HEK293T (cell line): ENCODE results near the gene BRI3BP.
"Not testable (repeated sequence)": the region's sequence is repeated elsewhere in the genome, so short reads cannot be mapped to it uniquely, and the experiment has no call there.

ENCODE experiments used
- ELF4 ChIP-seq: fragments of 450-650 bp; IDR thresholded peaks from 2 replicates; pipeline ENCODE4 v1.6.1; 2017; ENCODE audit warnings: antibody characterized with exemption
- FOXK2 ChIP-seq: fragments of 450-650 bp; IDR thresholded peaks from 2 replicates; pipeline ENCODE4 v1.6.1; 2016; ENCODE audit warnings: mild to moderate bottlenecking
- FOXM1 ChIP-seq: fragments of 450-650 bp; IDR thresholded peaks from 2 replicates; pipeline ENCODE4 v1.6.1; 2017; ENCODE audit warnings: mild to moderate bottlenecking, borderline replicate concordance
- HDGF ChIP-seq: fragments of 450-650 bp; IDR thresholded peaks from 2 replicates; pipeline ENCODE4 v1.6.1; 2017; ENCODE audit warnings: antibody characterized with exemption, borderline replicate concordance
- SUZ12 ChIP-seq: fragments of 450-650 bp; IDR thresholded peaks from 2 replicates; pipeline ENCODE4 v1.6.1; 2016; ENCODE audit warnings: mild to moderate bottlenecking
- TARDBP ChIP-seq: fragments of 450-650 bp; IDR thresholded peaks from 2 replicates; pipeline ENCODE4 v1.6.1; 2016
- TF ChIP-seq, protein P1 (sequence below): fragments of 450-650 bp; IDR thresholded peaks from 2 replicates; pipeline ENCODE4 v1.6.1; 2016

DNA sequence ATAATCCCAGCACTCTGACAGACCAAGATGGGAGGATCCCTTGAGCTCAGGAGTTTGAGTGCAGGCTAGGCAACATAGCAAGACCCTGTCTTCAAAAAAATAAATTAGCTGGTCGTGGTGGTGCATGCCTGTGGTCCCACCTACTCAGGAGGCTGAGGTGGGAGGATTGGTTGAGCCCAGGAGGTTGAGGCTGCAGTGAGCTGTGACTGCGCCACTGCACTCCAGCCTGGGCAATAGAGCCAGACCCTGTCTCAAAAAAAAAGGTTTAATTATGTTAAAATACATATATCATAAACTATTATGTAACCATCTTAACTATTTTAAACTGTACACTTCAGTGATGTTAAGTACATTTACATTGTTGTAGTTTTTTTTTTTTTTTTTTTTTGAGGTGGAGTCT lies 80.8 kb downstream of the BRI3BP start:
- not testable (repeated sequence) for TF ChIP-seq FOXM1, SUZ12, TARDBP, HDGF, FOXK2, ELF4
- TF ChIP-seq, protein P1, sequence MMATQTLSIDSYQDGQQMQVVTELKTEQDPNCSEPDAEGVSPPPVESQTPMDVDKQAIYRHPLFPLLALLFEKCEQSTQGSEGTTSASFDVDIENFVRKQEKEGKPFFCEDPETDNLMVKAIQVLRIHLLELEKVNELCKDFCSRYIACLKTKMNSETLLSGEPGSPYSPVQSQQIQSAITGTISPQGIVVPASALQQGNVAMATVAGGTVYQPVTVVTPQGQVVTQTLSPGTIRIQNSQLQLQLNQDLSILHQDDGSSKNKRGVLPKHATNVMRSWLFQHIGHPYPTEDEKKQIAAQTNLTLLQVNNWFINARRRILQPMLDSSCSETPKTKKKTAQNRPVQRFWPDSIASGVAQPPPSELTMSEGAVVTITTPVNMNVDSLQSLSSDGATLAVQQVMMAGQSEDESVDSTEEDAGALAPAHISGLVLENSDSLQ: not testable (repeated sequence)
